Activated T-cell treated with anti-CD3 and anti-CD28 coated beads, Interleukin-2, amount 50 U/mL, for 24 hours (primary cell): ENCODE data around the gene HLX.

ENCODE experiments used
- DNase-seq: peaks from one replicate; pipeline ENCODE4 v3.0.0-alpha.2; 2020
- H3K27ac Mint-ChIP-seq: 2 replicates; pipeline ENCODE4 v1.8.0; 2020; ENCODE audit warnings: mild to moderate bottlenecking, mixed read lengths
- H3K27me3 Mint-ChIP-seq: 2 replicates; pipeline ENCODE4 v1.8.0; 2020; ENCODE audit warnings: mixed read lengths
- H3K36me3 Mint-ChIP-seq: 2 replicates; pipeline ENCODE4 v1.8.0; 2020; ENCODE audit warnings: low read depth, mixed read lengths
- H3K4me1 Mint-ChIP-seq: 2 replicates; pipeline ENCODE4 v1.8.0; 2020; ENCODE audit warnings: low read depth, mixed read lengths
- H3K4me3 Mint-ChIP-seq: 2 replicates; pipeline ENCODE4 v1.8.0; 2020; ENCODE audit warnings: mild to moderate bottlenecking, moderate library complexity, mixed read lengths
- H3K9me3 Mint-ChIP-seq: 2 replicates; pipeline ENCODE4 v1.8.0; 2020; ENCODE audit warnings: mixed read lengths

HLX gene, protein sequence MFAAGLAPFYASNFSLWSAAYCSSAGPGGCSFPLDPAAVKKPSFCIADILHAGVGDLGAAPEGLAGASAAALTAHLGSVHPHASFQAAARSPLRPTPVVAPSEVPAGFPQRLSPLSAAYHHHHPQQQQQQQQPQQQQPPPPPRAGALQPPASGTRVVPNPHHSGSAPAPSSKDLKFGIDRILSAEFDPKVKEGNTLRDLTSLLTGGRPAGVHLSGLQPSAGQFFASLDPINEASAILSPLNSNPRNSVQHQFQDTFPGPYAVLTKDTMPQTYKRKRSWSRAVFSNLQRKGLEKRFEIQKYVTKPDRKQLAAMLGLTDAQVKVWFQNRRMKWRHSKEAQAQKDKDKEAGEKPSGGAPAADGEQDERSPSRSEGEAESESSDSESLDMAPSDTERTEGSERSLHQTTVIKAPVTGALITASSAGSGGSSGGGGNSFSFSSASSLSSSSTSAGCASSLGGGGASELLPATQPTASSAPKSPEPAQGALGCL

DNA sequence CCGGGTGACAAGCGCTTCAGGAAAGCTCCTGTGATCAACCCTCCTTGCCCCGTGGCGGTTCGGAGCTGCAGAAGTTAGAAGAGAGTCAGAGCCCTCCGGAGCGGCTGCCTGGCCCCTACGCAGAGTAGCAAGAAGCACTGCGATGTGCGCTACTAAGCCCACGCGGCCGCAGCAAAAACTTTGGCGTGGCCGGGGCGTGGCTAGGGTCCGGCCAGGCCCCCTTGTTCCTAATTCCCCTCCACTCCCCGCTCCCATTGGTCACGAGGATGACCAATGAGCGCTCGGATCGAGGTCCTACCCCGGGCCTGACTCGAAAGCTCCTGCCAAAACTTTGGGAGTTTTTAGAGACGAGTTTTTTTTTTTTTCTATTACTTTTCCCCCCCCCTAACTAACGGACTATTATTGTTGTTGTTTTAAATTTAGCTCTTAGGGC is at the start of gene HLX:
HLX (plus strand) TSS at position 368 of the 433 bp plus-strand sequence. CDS start 415 bp downstream, outside the sequence.
- no peaks in the 10 kb centered on the region for H3K36me3 Mint-ChIP-seq
- H3K27me3 Mint-ChIP-seq, result peaks cover 92% of the 10 kb centered on the region
- peak; percentile 48 for DNase-seq
- peak within 1 kb of the TSS; percentile 71 for H3K4me3 Mint-ChIP-seq
- peak within 1 kb of the TSS; percentile 47 for H3K27ac Mint-ChIP-seq
- H3K9me3 Mint-ChIP-seq, result no peaks in the 10 kb centered on the region
- H3K4me1 Mint-ChIP-seq, result peaks cover 36% of the 10 kb centered on the region

DNA sequence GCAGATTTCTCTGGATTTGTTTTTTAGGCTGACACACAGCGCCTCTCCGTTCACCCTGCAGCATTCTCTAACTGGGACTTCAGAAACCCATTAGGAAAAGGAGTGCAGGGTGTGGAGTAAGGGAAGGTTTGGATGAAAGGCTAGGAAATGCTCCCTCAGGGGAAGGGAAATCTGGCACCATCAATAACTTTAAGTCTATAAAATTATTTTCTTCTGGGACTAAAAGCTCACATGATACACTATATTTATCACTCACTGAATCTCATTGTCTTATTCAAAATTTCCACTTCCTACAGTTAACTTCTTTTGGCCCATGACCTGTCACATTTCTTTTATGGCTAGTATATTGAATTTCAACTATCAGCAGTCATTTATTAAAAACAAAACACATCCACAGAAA is 45.8 kb upstream of the HLX start:
- H3K27ac Mint-ChIP-seq, result no peak overlapping the region
- no peaks in the 10 kb centered on the region for H3K4me1 Mint-ChIP-seq
- H3K4me3 Mint-ChIP-seq, result no peak overlapping the region
- no peaks in the 10 kb centered on the region for H3K9me3 Mint-ChIP-seq
- H3K36me3 Mint-ChIP-seq, result no peaks in the 10 kb centered on the region
- peaks cover 20% of the 10 kb centered on the region for H3K27me3 Mint-ChIP-seq
- no peak for DNase-seq

DNA sequence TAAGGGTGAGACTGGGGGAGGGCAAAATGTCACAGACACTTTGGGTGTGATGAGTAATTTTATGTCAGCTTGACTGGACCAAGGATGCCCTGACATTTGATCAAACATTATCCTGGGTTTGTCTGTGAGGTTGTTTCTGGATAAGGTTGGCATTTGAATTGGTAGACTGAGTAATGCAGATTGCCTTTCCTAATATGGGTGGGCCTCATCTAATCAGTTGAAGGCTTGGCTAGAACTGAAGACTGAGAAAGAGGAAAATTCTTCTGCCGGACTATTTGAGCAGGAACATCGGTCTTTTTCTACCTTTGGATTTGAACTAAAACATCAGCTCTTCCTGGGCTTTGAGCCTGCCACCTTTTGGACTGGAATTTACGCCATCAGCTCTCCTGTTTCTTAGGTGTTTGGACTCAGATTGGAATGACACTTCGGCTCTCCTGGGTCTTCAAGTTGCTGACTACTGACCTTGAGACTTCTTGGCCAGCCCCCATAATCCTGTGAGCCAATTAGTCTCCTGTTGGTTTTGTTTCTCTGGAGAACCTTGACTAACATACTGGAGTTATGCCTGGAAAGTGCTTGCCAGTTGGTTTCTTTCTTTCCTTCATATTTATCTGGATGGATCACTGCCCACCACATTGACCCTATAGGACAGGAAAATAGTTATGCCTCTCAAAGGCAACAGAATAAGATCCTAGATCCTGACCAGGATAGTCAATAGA is 44.9 kb upstream of the HLX start:
- Mint-ChIP-seq H3K27ac (no peak overlapping the region), H3K4me1 (no peaks in the 10 kb centered on the region), H3K4me3 (no peak overlapping the region), H3K36me3 (no peaks in the 10 kb centered on the region), H3K9me3 (no peaks in the 10 kb centered on the region), H3K27me3 (peaks cover 18% of the 10 kb centered on the region)
- DNase-seq, result no peak

DNA sequence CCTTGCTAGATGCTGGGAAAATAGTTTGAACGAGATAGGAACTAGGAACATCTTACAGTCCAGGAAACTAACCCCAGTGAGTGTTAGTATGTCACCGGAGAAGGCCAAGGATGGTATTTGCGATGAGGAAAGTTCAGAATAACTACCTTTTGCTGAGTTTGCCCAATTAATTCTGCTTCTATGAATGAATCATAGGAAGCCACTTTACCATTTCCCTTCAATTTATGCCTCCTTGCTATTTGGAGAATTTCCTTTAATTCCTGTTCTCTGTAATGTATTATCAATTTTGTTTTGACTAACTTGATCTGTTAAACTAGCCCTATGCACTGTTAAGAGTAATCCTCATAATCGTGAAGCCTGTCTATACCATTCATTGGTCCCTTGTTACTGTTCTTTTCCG is 40.7 kb upstream of the HLX start:
- no peak for DNase-seq
- Mint-ChIP-seq H3K27ac (no peak overlapping the region), H3K27me3 (peaks cover 10% of the 10 kb centered on the region), H3K4me1 (no peaks in the 10 kb centered on the region), H3K36me3 (no peaks in the 10 kb centered on the region), H3K9me3 (no peaks in the 10 kb centered on the region), H3K4me3 (no peak overlapping the region)

DNA sequence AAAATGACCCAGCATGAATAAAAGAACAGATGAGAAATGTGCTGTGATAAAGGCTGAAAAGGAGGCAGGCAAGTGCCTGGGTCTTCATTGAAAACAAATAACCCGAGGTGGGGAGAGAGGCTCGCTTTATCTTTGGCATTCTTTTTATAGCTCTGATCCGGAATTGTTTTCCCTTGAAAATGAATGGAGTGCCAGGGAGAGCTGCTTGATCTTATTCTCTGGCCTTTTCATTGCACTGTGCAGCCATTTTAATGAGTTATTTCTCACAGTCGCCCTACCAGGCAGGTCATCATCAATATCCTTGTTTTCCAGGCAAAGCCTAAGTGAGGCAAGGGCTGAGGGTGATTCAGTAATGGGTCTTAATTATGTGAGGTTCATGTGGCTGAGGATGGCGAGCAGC is 39.8 kb upstream of the HLX start:
- Mint-ChIP-seq H3K36me3 (no peaks in the 10 kb centered on the region), H3K4me1 (no peaks in the 10 kb centered on the region), H3K27ac (no peak overlapping the region), H3K9me3 (no peaks in the 10 kb centered on the region), H3K27me3 (peaks cover 8% of the 10 kb centered on the region), H3K4me3 (no peak overlapping the region)
- DNase-seq, result no peak

DNA sequence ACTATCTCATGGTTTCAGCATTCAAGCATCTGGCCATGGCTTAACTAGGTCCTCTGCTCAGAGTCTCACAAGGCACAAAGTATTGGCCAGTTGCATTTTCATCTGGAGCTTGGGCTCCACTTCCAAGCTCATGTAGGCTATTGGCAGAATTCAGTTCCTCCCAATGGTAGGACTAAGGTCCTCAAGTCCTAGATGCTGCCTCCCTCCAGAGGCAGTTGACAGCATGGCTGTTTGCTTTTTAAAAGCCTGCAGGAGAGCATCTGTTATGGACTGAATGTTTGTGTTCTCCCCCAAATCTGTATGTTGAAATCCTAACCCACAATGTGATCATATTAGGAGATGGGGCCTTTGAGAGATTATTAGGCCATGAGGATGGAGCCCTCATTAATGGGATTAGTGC is 38.0 kb upstream of the HLX start:
- DNase-seq, result no peak
- peaks cover 9% of the 10 kb centered on the region for H3K27me3 Mint-ChIP-seq
- no peaks in the 10 kb centered on the region for H3K36me3 Mint-ChIP-seq
- H3K9me3 Mint-ChIP-seq, result no peaks in the 10 kb centered on the region
- no peaks in the 10 kb centered on the region for H3K4me1 Mint-ChIP-seq
- H3K27ac Mint-ChIP-seq, result no peak overlapping the region
- no peak overlapping the region for H3K4me3 Mint-ChIP-seq

DNA sequence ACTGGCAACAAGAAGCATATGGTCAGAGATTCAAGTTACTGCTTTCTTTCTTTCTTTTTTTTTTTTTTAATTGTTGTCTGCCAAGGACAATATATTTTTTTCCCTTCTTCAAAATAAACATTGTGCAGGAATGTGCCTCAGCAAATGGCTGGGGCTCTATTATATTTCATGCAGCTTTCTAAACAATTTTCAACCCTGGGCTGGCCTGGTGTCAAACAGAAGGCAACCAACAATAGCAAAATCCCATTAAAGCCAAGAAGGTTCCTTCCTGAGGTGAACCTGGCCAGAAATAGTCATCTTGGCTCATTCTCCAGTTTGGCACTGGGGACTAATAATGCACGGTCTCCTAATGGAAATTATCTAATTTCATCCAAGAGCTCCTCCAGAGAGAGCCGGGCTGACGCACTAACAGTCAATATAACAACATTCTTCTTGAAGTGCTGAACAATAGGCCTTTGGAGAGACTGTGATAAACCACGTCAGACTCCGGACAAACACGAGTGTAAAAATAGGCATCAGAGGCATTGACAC is 35.7 kb upstream of the HLX start:
- no peak for DNase-seq
- H3K4me1 Mint-ChIP-seq, result no peaks in the 10 kb centered on the region
- H3K9me3 Mint-ChIP-seq, result no peaks in the 10 kb centered on the region
- no peak overlapping the region for H3K27ac Mint-ChIP-seq
- peaks cover 9% of the 10 kb centered on the region for H3K27me3 Mint-ChIP-seq
- no peak overlapping the region for H3K4me3 Mint-ChIP-seq
- no peaks in the 10 kb centered on the region for H3K36me3 Mint-ChIP-seq

DNA sequence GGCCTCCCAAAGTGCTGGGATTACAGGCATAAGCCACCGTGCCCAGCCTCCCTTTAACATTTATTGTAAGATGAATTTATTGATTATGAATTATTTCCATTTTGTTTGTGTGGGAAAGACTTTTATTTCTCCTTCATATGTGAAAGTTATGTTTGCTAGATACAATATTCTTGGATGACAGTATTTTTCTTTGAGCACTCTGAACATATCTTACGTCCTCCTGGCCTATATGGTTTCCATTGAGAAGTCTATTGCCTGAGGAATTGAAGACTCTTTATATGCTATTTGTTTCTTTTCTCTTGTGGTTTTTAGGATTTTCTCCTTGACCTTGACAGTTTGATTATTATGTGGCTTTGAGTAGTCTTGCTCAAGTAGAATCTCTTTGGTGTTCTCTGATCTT is 26.8 kb upstream of the HLX start:
- Mint-ChIP-seq H3K36me3 (no peaks in the 10 kb centered on the region), H3K4me1 (no peaks in the 10 kb centered on the region), H3K27ac (no peak overlapping the region), H3K9me3 (peaks cover 24% of the 10 kb centered on the region), H3K27me3 (no peaks in the 10 kb centered on the region), H3K4me3 (no peak overlapping the region)
- DNase-seq, result no peak

DNA sequence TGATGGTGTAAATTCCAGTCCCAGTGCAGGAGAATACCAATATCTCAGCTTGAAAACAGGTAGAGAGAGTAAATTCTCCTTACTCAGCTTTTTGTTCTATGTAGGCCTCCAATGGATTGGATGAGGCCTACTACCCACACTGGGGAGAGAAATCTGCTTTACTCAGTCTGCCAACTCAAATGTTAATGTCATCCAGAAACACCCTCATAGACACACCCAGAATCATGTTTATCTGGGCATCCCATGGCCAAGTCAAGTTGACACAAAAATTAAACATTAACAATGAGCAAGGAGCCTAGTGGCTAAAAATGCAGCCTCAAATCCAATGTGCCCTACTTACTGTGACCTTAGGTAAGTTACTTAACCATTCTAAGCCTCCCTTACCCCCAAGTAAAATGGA is 6.9 kb upstream of the HLX start:
- no peak overlapping the region for H3K4me3 Mint-ChIP-seq
- peaks cover 5% of the 10 kb centered on the region for H3K9me3 Mint-ChIP-seq
- H3K36me3 Mint-ChIP-seq, result no peaks in the 10 kb centered on the region
- DNase-seq, result no peak
- no peak overlapping the region for H3K27ac Mint-ChIP-seq
- peaks cover 6% of the 10 kb centered on the region for H3K4me1 Mint-ChIP-seq
- peaks cover 88% of the 10 kb centered on the region for H3K27me3 Mint-ChIP-seq

DNA sequence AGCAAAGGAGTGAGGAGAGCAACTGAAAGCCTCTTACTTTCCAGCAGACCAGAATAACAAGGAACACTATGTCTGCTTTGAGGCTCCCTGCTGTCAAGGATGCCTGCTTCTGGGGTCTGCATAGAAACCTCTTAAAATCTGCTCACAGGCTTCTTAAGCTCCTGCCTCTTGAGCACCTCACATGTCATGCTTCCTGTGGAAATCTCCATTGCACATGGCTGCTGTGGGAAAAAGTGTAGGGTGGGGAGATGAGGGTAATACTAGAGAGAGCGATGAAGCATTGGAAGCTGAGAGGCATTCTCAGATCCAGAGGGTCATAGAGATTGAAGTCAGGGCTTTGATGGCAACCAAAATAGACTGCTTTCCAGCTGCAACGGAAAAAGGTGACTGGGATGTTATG is 6.2 kb upstream of the HLX start:
- peaks cover 91% of the 10 kb centered on the region for H3K27me3 Mint-ChIP-seq
- H3K4me3 Mint-ChIP-seq, result no peak overlapping the region
- DNase-seq, result no peak
- H3K4me1 Mint-ChIP-seq, result peaks cover 14% of the 10 kb centered on the region
- H3K27ac Mint-ChIP-seq, result no peak overlapping the region
- H3K36me3 Mint-ChIP-seq, result no peaks in the 10 kb centered on the region
- H3K9me3 Mint-ChIP-seq, result no peaks in the 10 kb centered on the region

DNA sequence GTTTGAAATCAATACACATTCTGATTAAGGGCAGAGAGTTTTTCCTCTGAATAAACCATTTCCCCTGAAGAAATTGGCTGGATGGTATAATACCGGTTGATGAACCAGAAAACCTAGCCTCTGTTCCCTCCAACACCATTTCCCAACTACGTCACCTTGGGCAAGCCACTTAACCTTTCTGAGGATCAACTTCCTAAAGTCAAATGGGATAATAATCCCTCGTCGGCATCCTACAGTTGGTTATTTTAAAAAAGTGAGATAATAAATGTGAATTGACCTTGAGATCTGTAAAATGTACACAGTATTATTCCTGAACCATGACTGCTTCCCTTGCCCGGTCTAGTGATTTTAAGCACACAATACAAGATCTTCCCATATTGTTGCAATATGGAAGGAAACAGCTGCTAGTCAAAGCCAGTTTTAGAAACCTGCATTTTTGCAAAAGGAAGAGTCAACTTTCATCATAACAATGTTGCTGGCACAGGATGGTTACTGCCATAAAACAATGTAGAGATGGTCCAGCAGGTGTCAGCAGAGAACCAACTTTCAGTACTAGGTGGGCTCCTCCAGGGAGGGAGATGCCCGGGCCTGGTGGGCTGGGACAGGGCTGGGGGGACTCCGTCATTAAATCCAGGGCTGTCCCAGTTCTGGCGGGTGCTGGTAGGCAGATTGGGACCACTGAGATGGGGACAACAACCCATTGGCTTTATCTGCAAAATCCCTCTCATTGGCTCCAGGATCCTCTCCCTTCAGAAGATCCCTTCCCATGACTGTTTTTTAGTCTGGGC is 5.2 kb upstream of the HLX start:
- H3K9me3 Mint-ChIP-seq, result no peaks in the 10 kb centered on the region
- H3K36me3 Mint-ChIP-seq, result no peaks in the 10 kb centered on the region
- peaks cover 23% of the 10 kb centered on the region for H3K4me1 Mint-ChIP-seq
- no peak for DNase-seq
- H3K4me3 Mint-ChIP-seq, result no peak overlapping the region
- H3K27ac Mint-ChIP-seq, result no peak overlapping the region
- H3K27me3 Mint-ChIP-seq, result peaks cover 91% of the 10 kb centered on the region

DNA sequence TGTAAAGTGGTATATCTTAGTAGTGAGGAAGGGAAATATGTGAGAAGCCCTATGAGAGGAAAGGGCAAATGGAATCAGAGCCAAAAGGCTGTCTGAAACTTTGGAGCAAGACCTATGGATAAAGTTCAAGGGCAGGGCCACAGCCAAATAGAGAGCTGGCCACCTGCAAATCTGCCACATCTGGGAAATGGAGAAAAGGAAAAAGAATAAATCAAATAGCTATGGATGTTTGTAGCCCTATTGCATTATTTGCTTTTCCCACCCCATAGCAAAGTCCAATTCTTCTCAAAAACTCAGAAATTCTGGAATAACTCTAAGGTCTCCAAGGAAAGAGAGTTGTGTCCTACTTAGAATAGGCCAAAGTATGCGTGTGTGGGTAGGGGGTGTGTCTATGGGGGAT is 4.0 kb upstream of the HLX start:
- no peak overlapping the region for H3K4me3 Mint-ChIP-seq
- peaks cover 90% of the 10 kb centered on the region for H3K27me3 Mint-ChIP-seq

DNA sequence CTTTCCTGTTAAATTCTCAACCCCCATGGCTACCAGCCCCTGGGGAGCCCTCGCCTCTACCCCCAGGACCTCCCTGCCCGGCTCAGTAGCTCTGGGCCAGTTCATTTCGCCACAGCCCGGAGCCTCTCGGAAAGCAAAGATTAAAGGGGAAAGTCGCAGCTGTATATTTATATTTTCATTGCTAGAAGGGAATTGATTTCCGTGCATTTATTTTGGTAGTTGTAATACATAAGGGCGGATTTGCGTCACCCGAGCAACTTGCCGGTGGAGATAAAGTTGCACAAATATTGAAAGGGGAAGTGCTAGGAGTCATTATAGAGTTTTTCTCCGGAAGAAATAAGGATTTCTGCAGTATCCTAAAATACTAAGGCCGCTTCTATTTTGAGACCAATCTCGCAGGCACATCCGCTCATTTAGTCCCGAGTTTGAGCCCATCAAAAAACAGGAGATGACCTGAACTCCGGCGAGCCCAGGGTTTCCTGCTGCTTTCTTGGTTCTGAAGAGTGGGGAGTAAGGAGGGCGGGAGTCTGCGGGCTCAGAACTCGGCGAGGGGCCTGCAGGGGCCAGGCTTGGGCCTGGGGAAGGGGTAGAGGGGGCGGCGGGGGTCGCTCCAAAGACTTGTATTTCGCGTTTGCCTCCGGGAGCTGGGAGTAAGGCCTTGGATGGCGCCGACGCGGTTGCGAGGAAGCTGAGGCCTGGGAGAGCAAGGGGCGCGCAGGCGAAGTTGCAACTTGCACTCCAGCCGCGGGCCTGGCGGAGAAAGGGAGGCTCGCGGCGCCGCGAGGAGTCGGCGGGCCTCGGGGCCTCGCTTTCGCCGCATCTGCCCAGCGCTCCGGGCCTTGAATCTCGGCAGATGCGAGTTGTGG is 2.5 kb upstream of the HLX start:
- Mint-ChIP-seq H3K36me3 (no peaks in the 10 kb centered on the region), H3K4me3 (no peak overlapping the region), H3K27ac (no peak overlapping the region), H3K4me1 (peaks cover 36% of the 10 kb centered on the region), H3K27me3 (peaks cover 94% of the 10 kb centered on the region), H3K9me3 (no peaks in the 10 kb centered on the region)
- DNase-seq, result no peak

More for the DNA sequence above, 4.0 kb upstream of the HLX start:
- Mint-ChIP-seq H3K27ac (no peak overlapping the region), H3K4me1 (peaks cover 24% of the 10 kb centered on the region), H3K9me3 (no peaks in the 10 kb centered on the region), H3K36me3 (no peaks in the 10 kb centered on the region)
- no peak for DNase-seq
